ENCODE data around the gene PACS1. TPM values are rescaled to one million over a fixed set of nuclear protein-coding genes. Genes with fewer than 3 reads are reported as not detected.

The PACS1 gene
- total and polyA plus RNA-seq, 2 donors (not counting 1 experiment from before 2014, with no cell fraction given): 25.9 to 28.5 TPM

DNA sequence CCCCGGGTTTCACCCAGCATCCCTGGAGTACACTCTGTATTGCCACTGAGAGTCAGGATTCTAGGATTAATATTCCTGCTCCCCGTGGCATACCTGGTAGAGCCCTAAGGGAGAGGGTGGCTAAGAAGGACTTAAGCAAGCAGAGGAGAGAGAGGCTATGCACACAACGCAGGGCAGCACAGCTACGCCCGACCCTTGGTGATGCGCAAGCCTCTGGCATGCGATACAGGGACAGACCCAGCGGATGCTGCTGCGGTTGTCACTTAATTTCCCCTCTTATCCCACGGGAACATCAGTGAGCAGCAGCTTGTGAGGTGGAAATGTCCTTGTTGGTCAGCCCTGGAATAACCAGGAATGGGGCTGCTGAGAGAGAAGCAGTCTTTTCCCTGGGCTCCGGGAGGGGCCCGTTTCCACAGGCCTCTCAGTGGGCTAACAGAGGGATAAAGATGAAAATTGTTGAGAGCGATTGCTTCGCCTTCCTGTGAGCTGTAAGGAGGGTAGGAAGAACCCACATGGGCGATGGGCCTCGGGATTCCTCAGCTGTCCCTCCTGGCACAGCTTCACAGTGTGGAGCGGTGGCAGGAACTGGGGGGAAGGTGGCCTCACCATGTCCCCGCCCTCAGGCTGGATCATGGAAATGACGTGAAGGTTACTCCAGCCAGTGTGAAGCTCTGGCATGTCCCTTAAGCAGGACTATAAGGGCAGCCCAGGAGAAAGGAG, 149.9 kb downstream of the PACS1 start:
- H4K20me1 ChIP-seq (ENCODE audit: control insufficient read depth, extremely low read depth, insufficient read depth, low read length): no peaks in the 10 kb centered on the region
- H2AFZ ChIP-seq (ENCODE audit: low read length): no peak overlapping the region
- H3K4me2 ChIP-seq (ENCODE audit: extremely low read depth, insufficient read depth, low read length): no peak overlapping the region
- no peak overlapping the region for H3K27ac ChIP-seq (ENCODE audit: insufficient read depth, low read length)
- peaks cover 6% of the 10 kb centered on the region for H3K36me3 ChIP-seq (ENCODE audit: control insufficient read depth, insufficient read depth, low read length)
- H3K9me3 ChIP-seq (ENCODE audit: control insufficient read depth, insufficient read depth, low read depth, low read length): no peaks in the 10 kb centered on the region
- H3K9ac ChIP-seq (ENCODE audit: insufficient read depth, low read length): no peak overlapping the region
- H3K27me3 ChIP-seq (ENCODE audit: control insufficient read depth, insufficient read depth, low read length): no peaks in the 10 kb centered on the region
- H3K4me3 ChIP-seq (replicated peaks in 1 of 4; ENCODE audit: control extremely low read depth in 1 of 4, insufficient read depth in 1 of 4, low read depth in 3 of 4, low read length in 4 of 4): no peak overlapping the region
- no peaks in the 10 kb centered on the region for H3K4me1 ChIP-seq (ENCODE audit: control insufficient read depth, extremely low read depth, insufficient read depth, low read length)
- TF ChIP-seq EZH2 (IDR thresholded peaks at IDR 0.05; ENCODE audit: low read length, missing control alignments): no peak
- TF ChIP-seq, protein P1, sequence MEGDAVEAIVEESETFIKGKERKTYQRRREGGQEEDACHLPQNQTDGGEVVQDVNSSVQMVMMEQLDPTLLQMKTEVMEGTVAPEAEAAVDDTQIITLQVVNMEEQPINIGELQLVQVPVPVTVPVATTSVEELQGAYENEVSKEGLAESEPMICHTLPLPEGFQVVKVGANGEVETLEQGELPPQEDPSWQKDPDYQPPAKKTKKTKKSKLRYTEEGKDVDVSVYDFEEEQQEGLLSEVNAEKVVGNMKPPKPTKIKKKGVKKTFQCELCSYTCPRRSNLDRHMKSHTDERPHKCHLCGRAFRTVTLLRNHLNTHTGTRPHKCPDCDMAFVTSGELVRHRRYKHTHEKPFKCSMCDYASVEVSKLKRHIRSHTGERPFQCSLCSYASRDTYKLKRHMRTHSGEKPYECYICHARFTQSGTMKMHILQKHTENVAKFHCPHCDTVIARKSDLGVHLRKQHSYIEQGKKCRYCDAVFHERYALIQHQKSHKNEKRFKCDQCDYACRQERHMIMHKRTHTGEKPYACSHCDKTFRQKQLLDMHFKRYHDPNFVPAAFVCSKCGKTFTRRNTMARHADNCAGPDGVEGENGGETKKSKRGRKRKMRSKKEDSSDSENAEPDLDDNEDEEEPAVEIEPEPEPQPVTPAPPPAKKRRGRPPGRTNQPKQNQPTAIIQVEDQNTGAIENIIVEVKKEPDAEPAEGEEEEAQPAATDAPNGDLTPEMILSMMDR (conservative IDR thresholded peaks at IDR 0.05 in 1 of 2, IDR thresholded peaks at IDR 0.05 in 1 of 2; ENCODE audit: low read depth in 1 of 2, low read length in 2 of 2): no peak
- H3K79me2 ChIP-seq (ENCODE audit: control insufficient read depth, insufficient read depth, low read length): no peaks in the 10 kb centered on the region
- DNase-seq (ENCODE audit: low read depth in 2 of 2): no peak

DNA sequence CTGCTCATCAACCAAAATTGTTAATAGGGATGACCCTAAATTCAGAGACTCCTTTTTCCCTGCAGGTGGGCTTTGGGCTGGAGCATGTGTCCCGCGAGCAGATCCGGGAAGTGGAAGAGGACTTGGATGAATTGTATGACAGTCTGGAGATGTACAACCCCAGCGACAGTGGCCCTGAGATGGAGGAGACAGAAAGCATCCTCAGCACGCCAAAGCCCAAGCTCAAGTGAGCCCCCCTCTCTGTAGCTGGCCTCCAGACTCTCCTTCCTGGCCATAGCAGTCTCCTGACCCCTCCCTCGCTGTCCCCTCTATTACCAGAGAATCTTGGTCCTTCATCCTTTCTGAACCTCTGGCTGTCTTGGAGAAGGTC, 150.5 kb downstream of the PACS1 start:
- no peak overlapping the region for H3K27ac ChIP-seq (ENCODE audit: insufficient read depth, low read length)
- no peaks in the 10 kb centered on the region for H3K27me3 ChIP-seq (ENCODE audit: control insufficient read depth, insufficient read depth, low read length)
- TF ChIP-seq, protein P1 (conservative IDR thresholded peaks at IDR 0.05 in 1 of 2, IDR thresholded peaks at IDR 0.05 in 1 of 2; ENCODE audit: low read depth in 1 of 2, low read length in 2 of 2): no peak
- no peak for TF ChIP-seq EZH2 (IDR thresholded peaks at IDR 0.05; ENCODE audit: low read length, missing control alignments)
- H3K36me3 ChIP-seq (ENCODE audit: control insufficient read depth, insufficient read depth, low read length): peaks cover 6% of the 10 kb centered on the region
- H3K4me3 ChIP-seq (replicated peaks in 1 of 4; ENCODE audit: control extremely low read depth in 1 of 4, insufficient read depth in 1 of 4, low read depth in 3 of 4, low read length in 4 of 4): no peak overlapping the region
- no peak overlapping the region for H3K9ac ChIP-seq (ENCODE audit: insufficient read depth, low read length)
- H4K20me1 ChIP-seq (ENCODE audit: control insufficient read depth, extremely low read depth, insufficient read depth, low read length): no peaks in the 10 kb centered on the region
- no peaks in the 10 kb centered on the region for H3K4me1 ChIP-seq (ENCODE audit: control insufficient read depth, extremely low read depth, insufficient read depth, low read length)
- no peak for DNase-seq (ENCODE audit: low read depth in 2 of 2)
- H3K9me3 ChIP-seq (ENCODE audit: control insufficient read depth, insufficient read depth, low read depth, low read length): no peaks in the 10 kb centered on the region
- H3K4me2 ChIP-seq (ENCODE audit: extremely low read depth, insufficient read depth, low read length): no peak overlapping the region
- H2AFZ ChIP-seq (ENCODE audit: low read length): no peak overlapping the region
- no peaks in the 10 kb centered on the region for H3K79me2 ChIP-seq (ENCODE audit: control insufficient read depth, insufficient read depth, low read length)

- H3K4me2 ChIP-seq (ENCODE audit: extremely low read depth, insufficient read depth, low read length): no peak overlapping the region
- TF ChIP-seq EZH2 (IDR thresholded peaks at IDR 0.05; ENCODE audit: low read length, missing control alignments): no peak
- TF ChIP-seq, protein P1 (conservative IDR thresholded peaks at IDR 0.05 in 1 of 2, IDR thresholded peaks at IDR 0.05 in 1 of 2; ENCODE audit: low read depth in 1 of 2, low read length in 2 of 2): no peak
- no peaks in the 10 kb centered on the region for H4K20me1 ChIP-seq (ENCODE audit: control insufficient read depth, extremely low read depth, insufficient read depth, low read length)
- H3K36me3 ChIP-seq (ENCODE audit: control insufficient read depth, insufficient read depth, low read length): peaks cover 6% of the 10 kb centered on the region
- no peak overlapping the region for H3K27ac ChIP-seq (ENCODE audit: insufficient read depth, low read length)
- H3K27me3 ChIP-seq (ENCODE audit: control insufficient read depth, insufficient read depth, low read length): no peaks in the 10 kb centered on the region
- H2AFZ ChIP-seq (ENCODE audit: low read length): no peak overlapping the region
- no peaks in the 10 kb centered on the region for H3K4me1 ChIP-seq (ENCODE audit: control insufficient read depth, extremely low read depth, insufficient read depth, low read length)
- H3K9ac ChIP-seq (ENCODE audit: insufficient read depth, low read length): no peak overlapping the region
- H3K79me2 ChIP-seq (ENCODE audit: control insufficient read depth, insufficient read depth, low read length): no peaks in the 10 kb centered on the region
- no peaks in the 10 kb centered on the region for H3K9me3 ChIP-seq (ENCODE audit: control insufficient read depth, insufficient read depth, low read depth, low read length)
- no peak overlapping the region for H3K4me3 ChIP-seq (replicated peaks in 1 of 4; ENCODE audit: control extremely low read depth in 1 of 4, insufficient read depth in 1 of 4, low read depth in 3 of 4, low read length in 4 of 4)
- DNase-seq (ENCODE audit: low read depth in 2 of 2): no peak
Observed at GRCh38 chr11:66221012-66221411, 150.9 kb downstream of the PACS1 start.

All from fibroblast of lung (primary cell).